Thyroid gland (tissue), 4 donors: Measurements from ENCODE around the gene ANP32A.

Source experiments
- POLR2A ChIP-seq, 2 donors: fragments of 450-650 bp; IDR thresholded peaks; one replicate each; pipeline ENCODE4 v1.6.1; 2017; ENCODE audit warnings: antibody characterized with exemption in 2 of 2, mild to moderate bottlenecking in 2 of 2, moderate library complexity in 1 of 2
- TF ChIP-seq, protein P1 (sequence below), 6 experiments: fragments of 200-600 bp in 3 of 6; fragments of 450-650 bp in 3 of 6; sonication (generic) in 3 of 6; IDR thresholded peaks; one replicate each; pipeline ENCODE4 v1.5.1; 2016 to 2019; ENCODE audit warnings: antibody characterized with exemption in 6 of 6, mild to moderate bottlenecking in 2 of 6, inconsistent platforms in 1 of 6, moderate library complexity in 1 of 6

DNA sequence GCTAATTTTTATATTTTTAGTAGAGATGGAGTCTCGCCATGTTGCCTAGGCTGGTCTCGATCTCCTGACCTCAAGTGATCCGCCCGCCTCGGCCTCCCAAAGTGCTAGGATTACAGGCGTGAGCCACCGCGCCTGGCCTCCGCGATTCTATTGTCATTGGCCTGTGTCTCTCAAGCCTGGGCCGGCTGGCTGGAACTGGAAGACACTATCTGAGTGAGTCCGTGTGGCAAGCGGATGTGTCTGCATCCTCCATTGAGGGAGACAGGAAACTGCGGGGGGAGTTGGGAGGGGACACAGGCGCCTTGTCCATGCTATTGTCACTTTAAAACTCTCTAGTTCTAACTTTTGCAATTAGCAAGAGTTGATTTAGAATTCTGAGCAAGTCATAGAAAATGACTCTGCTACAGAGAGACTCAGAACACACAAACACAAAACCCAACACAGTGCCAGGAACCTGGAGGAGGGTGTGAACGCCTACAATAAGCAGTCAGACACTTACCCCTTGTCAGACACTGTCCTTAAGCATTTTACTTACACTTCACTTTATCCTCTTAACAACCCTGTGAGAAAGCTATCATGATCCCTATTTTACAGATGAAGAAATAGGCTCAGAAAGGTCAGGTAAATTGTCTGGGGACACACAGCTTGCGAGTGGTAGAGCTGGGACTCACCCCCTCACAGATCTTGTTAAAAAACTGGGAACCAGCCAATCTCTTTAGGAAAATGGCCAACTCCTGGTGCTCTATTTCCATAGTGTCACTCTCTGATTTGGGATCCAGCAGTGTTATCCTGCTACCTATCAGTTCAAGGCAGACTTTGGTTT lies 38.7 kb downstream of the ANP32A start:
- no peak for TF ChIP-seq POLR2A (IDR thresholded peaks at IDR 0.05)
- TF ChIP-seq, protein P1, sequence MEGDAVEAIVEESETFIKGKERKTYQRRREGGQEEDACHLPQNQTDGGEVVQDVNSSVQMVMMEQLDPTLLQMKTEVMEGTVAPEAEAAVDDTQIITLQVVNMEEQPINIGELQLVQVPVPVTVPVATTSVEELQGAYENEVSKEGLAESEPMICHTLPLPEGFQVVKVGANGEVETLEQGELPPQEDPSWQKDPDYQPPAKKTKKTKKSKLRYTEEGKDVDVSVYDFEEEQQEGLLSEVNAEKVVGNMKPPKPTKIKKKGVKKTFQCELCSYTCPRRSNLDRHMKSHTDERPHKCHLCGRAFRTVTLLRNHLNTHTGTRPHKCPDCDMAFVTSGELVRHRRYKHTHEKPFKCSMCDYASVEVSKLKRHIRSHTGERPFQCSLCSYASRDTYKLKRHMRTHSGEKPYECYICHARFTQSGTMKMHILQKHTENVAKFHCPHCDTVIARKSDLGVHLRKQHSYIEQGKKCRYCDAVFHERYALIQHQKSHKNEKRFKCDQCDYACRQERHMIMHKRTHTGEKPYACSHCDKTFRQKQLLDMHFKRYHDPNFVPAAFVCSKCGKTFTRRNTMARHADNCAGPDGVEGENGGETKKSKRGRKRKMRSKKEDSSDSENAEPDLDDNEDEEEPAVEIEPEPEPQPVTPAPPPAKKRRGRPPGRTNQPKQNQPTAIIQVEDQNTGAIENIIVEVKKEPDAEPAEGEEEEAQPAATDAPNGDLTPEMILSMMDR (IDR thresholded peaks at IDR 0.05): no peak
